OCI-LY1 (cell line): ENCODE data around the gene SGK2.

Experiments
- H2AFZ ChIP-seq: fragments of 200-600 bp; sonication (generic), shearing (Covaris generic); 2 replicates; pipeline ENCODE4 v1.6.0; 2014; ENCODE audit warnings: antibody characterized with exemption, mild to moderate bottlenecking, low read length
- H3F3A ChIP-seq: fragments of 200-600 bp; sonication (generic), shearing (Covaris generic); 2 replicates; pipeline ENCODE4 v1.6.0; 2014; ENCODE audit warnings: mild to moderate bottlenecking, antibody characterized with exemption, low read length, moderate library complexity; ENCODE audit not compliant: insufficient read depth
- H3K27ac ChIP-seq: fragments of 200-600 bp; sonication (generic); 2 replicates; pipeline ENCODE4 v1.5.1; 2014; ENCODE audit warnings: low read length, mixed run types, mild to moderate bottlenecking, low read depth; ENCODE audit not compliant: poor library complexity, severe bottlenecking
- H3K27me3 ChIP-seq: fragments of 200-600 bp; sonication (generic); 2 replicates; pipeline ENCODE4 v1.6.0; 2014; ENCODE audit warnings: antibody characterized with exemption, mild to moderate bottlenecking, low read length, moderate library complexity; ENCODE audit not compliant: insufficient read depth
- H3K36me3 ChIP-seq: fragments of 200-600 bp; sonication (generic); 2 replicates; pipeline ENCODE4 v1.6.1; 2014; ENCODE audit warnings: mild to moderate bottlenecking, antibody characterized with exemption, low read length, moderate library complexity, mixed read lengths; ENCODE audit not compliant: insufficient read depth
- H3K4me1 ChIP-seq: fragments of 200-600 bp; sonication (generic); 2 replicates; pipeline ENCODE4 v1.5.1; 2014; ENCODE audit warnings: mild to moderate bottlenecking, low read length, moderate library complexity; ENCODE audit not compliant: insufficient read depth, severe bottlenecking
- H3K4me2 ChIP-seq: fragments of 200-600 bp; sonication (generic), shearing (Covaris generic); 2 replicates; pipeline ENCODE4 v1.6.1; 2014; ENCODE audit warnings: low read length
- H3K4me3 ChIP-seq: fragments of 200-600 bp; sonication (generic); 2 replicates; pipeline ENCODE4 v1.5.1; 2014; ENCODE audit warnings: low read length, low read depth, mild to moderate bottlenecking, mixed read lengths; ENCODE audit not compliant: poor library complexity, severe bottlenecking
- H3K79me2 ChIP-seq: fragments of 200-600 bp; shearing (Covaris generic); 2 replicates; pipeline ENCODE4 v1.6.1; 2016; ENCODE audit warnings: mixed run types, low read length, mixed read lengths; ENCODE audit not compliant: insufficient read depth
- H3K9ac ChIP-seq: fragments of 200-600 bp; sonication (generic), shearing (Covaris generic); 2 replicates; pipeline ENCODE4 v1.6.1; 2014; ENCODE audit warnings: mild to moderate bottlenecking, low read length, mixed read lengths
- H3K9me2 ChIP-seq: fragments of 200-600 bp; sonication (generic), shearing (Covaris generic); 2 replicates; pipeline ENCODE4 v1.6.1; 2014; ENCODE audit warnings: low read depth, mild to moderate bottlenecking, low read length, mixed read lengths
- H3K9me3 ChIP-seq: fragments of 200-600 bp; shearing (Covaris generic); 2 replicates; pipeline ENCODE4 v1.6.1; 2014; ENCODE audit warnings: low read length, mixed read lengths
- H4K20me1 ChIP-seq: fragments of 200-600 bp; sonication (generic), shearing (Covaris generic); 2 replicates; pipeline ENCODE4 v1.6.0; 2016; ENCODE audit warnings: mild to moderate bottlenecking, low read length; ENCODE audit not compliant: insufficient read depth
- CTCF ChIP-seq: fragments of 200-600 bp; sonication (generic), shearing (Covaris generic); IDR thresholded peaks from 2 replicates; pipeline ENCODE4 v1.5.1; 2017; ENCODE audit warnings: mild to moderate bottlenecking, antibody characterized with exemption, low read length, moderate library complexity, mixed read lengths
- EZH2 ChIP-seq: fragments of 200-600 bp; sonication (generic), shearing (Covaris generic); IDR thresholded peaks from 2 replicates; pipeline ENCODE4 v1.8.0; 2017; ENCODE audit warnings: borderline replicate concordance, mixed run types, mild to moderate bottlenecking, antibody characterized with exemption, low read length, moderate library complexity, mixed read lengths

SGK2 gene

GRCh38 chr20:43535370-43536004 lies 23.3 kb upstream of the SGK2 start:
- no peak overlapping the region for H3K27ac ChIP-seq
- H3K36me3 ChIP-seq, result 0 out of 2 replicates have a peak, but pooled peaks cover 3% of the 10 kb centered on the region
- no peak overlapping the region for H3K9ac ChIP-seq
- H3K27me3 ChIP-seq, result no peaks in the 10 kb centered on the region
- no peaks in the 10 kb centered on the region for H3K79me2 ChIP-seq
- no peak overlapping the region for H3K4me2 ChIP-seq
- no peaks in the 10 kb centered on the region for H3K9me2 ChIP-seq
- no peak overlapping the region for H3K4me3 ChIP-seq
- no peak overlapping the region for H2AFZ ChIP-seq
- no peaks in the 10 kb centered on the region for H3K4me1 ChIP-seq
- H3F3A ChIP-seq, result no peaks in the 10 kb centered on the region
- no peaks in the 10 kb centered on the region for H4K20me1 ChIP-seq
- no peaks in the 10 kb centered on the region for H3K9me3 ChIP-seq
- TF ChIP-seq EZH2, result no peak

GRCh38 chr20:43536041-43536816 lies 22.6 kb upstream of the SGK2 start:
- H3K27me3 ChIP-seq, result no peaks in the 10 kb centered on the region
- TF ChIP-seq EZH2 (no peak), CTCF (no peak)
- H4K20me1 ChIP-seq, result no peaks in the 10 kb centered on the region
- no peaks in the 10 kb centered on the region for H3K9me2 ChIP-seq
- H3K27ac ChIP-seq, result no peak overlapping the region
- no peak overlapping the region for H3K4me2 ChIP-seq
- H3K79me2 ChIP-seq, result no peaks in the 10 kb centered on the region
- H2AFZ ChIP-seq, result no peak overlapping the region
- H3F3A ChIP-seq, result no peaks in the 10 kb centered on the region
- H3K36me3 ChIP-seq, result 0 out of 2 replicates have a peak, but pooled peaks cover 9% of the 10 kb centered on the region
- no peaks in the 10 kb centered on the region for H3K4me1 ChIP-seq
- H3K4me3 ChIP-seq, result no peak overlapping the region
- no peaks in the 10 kb centered on the region for H3K9me3 ChIP-seq
- no peak overlapping the region for H3K9ac ChIP-seq

DNA sequence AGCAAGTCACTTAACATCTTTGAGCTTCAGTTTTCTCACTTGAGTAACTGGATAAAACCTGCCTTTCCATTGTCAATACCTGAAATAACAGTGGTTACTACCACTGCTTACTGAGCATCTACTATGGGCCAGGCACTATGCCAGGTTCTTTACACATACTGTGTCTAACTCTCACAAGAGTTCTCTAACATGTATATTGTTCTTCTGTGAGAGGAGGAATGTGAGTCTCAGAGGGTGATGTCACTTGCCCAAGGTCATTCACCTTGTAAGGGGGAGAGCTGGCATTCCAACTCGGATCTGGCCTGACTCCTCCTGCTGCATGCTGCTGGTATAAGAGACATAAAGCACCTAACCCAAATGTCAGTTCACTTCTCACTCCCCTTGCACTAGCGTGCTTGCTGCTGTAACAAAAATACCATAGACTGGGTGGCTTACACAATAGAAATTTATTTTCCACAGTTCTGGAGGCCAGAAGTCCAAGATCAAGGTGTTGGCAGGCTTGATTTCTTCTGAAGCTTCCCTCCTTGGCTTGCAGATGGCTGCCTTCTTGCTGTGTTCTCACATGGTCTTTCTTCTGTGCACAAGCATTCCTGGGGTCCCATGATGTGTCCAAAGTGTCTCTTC lies 21.9 kb upstream of the SGK2 start:
- 0 out of 2 replicates have a peak, but pooled peaks cover 10% of the 10 kb centered on the region for H3K36me3 ChIP-seq
- H2AFZ ChIP-seq, result no peak overlapping the region
- no peak overlapping the region for H3K27ac ChIP-seq
- H4K20me1 ChIP-seq, result no peaks in the 10 kb centered on the region
- TF ChIP-seq CTCF, result no peak
- no peak for TF ChIP-seq EZH2
- H3K27me3 ChIP-seq, result no peaks in the 10 kb centered on the region
- H3K79me2 ChIP-seq, result no peaks in the 10 kb centered on the region
- no peaks in the 10 kb centered on the region for H3K4me1 ChIP-seq
- no peak overlapping the region for H3K9ac ChIP-seq
- H3K4me3 ChIP-seq, result no peak overlapping the region
- H3F3A ChIP-seq, result no peaks in the 10 kb centered on the region
- no peaks in the 10 kb centered on the region for H3K9me2 ChIP-seq
- H3K9me3 ChIP-seq, result no peaks in the 10 kb centered on the region
- H3K4me2 ChIP-seq, result no peak overlapping the region
